ENCODE measurements around the gene DUSP6.

Gene DUSP6

DNA sequence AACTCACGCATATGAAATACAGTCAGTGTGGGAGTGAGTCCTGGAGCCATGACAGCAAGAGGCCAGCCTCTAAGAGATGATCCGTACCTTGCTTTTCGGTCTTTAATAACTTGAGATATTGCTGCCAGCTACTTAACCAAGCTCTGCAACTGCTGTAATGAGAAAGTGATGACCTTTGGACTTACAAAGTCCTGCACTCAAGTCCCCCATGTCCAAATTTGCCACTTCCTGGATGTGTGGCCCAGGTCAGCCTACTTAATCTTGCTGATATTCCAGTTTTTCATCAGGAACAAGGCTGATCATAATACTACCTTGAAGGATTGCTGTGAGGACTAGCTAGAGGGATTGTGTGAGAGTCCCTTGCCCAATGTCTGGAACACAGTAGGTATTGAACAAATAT lies 33.8 kb upstream of the DUSP6 start:
- H3K4me1 ChIP-seq (ENCODE audit: control insufficient read depth, insufficient read depth, low read length) = peaks cover 3% of the 10 kb centered on the region; the same call in 1 of the 2 replicates
- no CpG with 5 or more reads among the region's 3 CpGs for WGBS (ENCODE audit: insufficient coverage, insufficient read length)
- H3K27me3 ChIP-seq (ENCODE audit: control insufficient read depth, insufficient read depth, low read length) = no peaks in the 10 kb centered on the region
- H3K4me3 ChIP-seq (ENCODE audit: low read length) = no peak overlapping the region
- no peak overlapping the region for H3K27ac ChIP-seq (ENCODE audit: low read length)
- no peaks in the 10 kb centered on the region; the same call in 1 of the 2 replicates for H3K9me3 ChIP-seq (ENCODE audit: control insufficient read depth, insufficient read depth, low read length)
- no peaks in the 10 kb centered on the region for H3K36me3 ChIP-seq (ENCODE audit: control insufficient read depth, insufficient read depth, low read length)
- no peak for DNase-seq (ENCODE audit: low read depth, low spot score)

DNA sequence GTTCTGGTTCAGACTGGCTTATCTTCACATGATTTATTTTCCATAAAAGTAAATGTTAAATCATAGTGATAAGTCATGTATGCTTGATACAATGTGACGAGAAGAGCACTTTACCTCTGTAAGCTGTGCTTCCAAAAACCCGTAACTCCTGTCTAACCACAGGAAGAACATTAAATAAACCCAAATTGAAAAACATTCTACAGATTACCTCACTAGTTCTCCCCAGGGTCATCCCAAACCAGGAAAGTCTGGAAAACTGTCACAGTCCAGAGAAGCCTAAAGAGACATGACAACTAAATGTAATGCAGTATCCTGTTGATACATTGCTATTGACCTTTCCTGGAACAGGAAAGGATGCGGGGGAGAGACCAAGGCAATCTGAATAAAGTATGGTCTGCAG lies 32.5 kb upstream of the DUSP6 start:
- Histone ChIP-seq H3K4me1 (ENCODE audit: control insufficient read depth, insufficient read depth, low read length) (peaks cover 3% of the 10 kb centered on the region; the same call in 1 of the 2 replicates), H3K4me3 (ENCODE audit: low read length) (no peak overlapping the region), H3K9me3 (ENCODE audit: control insufficient read depth, insufficient read depth, low read length) (no peaks in the 10 kb centered on the region; the same call in 1 of the 2 replicates), H3K27ac (ENCODE audit: low read length) (no peak overlapping the region), H3K36me3 (ENCODE audit: control insufficient read depth, insufficient read depth, low read length) (no peaks in the 10 kb centered on the region), H3K27me3 (ENCODE audit: control insufficient read depth, insufficient read depth, low read length) (no peaks in the 10 kb centered on the region)
- WGBS (ENCODE audit: insufficient coverage, insufficient read length) = no CpG with 5 or more reads among the region's 3 CpGs
- DNase-seq (ENCODE audit: low read depth, low spot score) = no peak

DNA sequence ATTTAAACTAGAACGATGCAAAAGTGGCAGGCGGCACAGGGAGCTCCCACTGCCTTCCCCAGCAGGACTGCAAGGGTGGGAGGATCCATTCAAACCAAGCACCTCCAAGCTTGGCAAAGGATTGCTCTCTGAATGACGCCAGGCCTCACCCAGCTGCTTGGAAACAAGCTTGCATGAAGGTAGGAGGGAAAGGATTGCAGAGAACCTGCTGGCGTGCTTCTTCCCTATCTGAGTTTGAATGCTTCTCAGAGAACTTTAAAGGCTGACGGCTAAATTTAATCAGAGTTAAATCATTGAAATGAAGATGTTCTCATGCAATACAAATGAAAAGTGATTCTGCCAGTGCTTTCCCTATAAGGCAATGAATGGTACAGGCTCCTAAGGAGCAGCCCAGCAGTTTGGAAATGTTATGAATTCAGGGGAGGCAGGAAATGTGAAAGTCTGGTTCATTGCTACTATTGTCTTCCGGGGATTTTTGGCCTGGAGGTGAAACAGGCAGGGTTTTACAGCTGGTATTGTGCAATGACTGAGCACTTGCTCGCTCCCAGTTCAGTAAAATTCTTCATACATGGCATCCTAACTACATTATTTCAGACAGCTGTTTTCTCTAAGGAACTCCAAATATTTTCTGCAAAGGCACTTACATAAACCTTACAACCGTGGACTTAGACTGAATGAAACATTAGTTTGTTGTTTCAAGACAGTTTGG lies 31.9 kb upstream of the DUSP6 start:
- no peaks in the 10 kb centered on the region; the same call in 1 of the 2 replicates for H3K9me3 ChIP-seq (ENCODE audit: control insufficient read depth, insufficient read depth, low read length)
- H3K4me3 ChIP-seq (ENCODE audit: low read length) = no peak overlapping the region
- no peaks in the 10 kb centered on the region for H3K27me3 ChIP-seq (ENCODE audit: control insufficient read depth, insufficient read depth, low read length)
- no peak overlapping the region for H3K27ac ChIP-seq (ENCODE audit: low read length)
- no peaks in the 10 kb centered on the region for H3K36me3 ChIP-seq (ENCODE audit: control insufficient read depth, insufficient read depth, low read length)
- WGBS (ENCODE audit: insufficient coverage, insufficient read length) = no CpG with 5 or more reads among the region's 8 CpGs
- no peak for DNase-seq (ENCODE audit: low read depth, low spot score)
- H3K4me1 ChIP-seq (ENCODE audit: control insufficient read depth, insufficient read depth, low read length) = peaks cover 3% of the 10 kb centered on the region; the same call in 1 of the 2 replicates

DNA sequence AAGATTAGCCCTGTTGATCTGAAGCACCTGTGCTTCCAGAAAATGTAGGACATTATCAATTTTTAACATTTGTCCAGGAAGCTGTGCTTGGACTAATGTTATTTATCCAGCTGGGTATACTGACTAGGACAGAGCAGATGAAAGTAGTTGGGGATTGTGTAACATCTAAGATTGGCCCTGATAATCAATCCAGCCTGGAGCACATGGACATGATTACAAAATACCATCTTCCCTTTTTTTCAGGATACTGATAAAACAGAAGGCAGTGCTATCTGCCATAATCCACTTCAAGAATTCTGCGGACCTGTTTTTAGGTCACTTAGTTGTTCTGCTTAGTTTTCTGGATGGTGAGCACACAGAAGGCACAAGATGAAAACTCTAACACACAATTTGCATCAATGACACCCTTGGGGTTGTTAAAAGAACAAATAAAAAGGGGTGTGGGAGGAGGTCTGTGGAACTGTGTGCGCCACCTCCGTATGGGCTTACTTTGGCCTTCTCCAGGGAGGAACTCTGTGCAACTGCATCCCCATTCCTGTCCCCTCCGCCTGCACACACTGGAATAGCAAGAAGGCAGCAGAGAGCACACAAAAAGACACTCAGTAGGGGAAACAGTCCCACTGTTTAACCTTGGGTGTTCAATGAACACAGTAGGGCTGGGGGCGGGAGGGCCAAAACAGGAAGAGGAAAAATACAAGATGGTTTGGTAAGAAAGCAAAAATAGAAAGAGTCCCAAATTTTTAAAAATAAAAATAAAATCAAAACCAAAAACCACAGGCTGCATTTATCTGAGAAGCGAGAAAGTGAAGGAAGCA lies 31.1 kb upstream of the DUSP6 start:
- Histone ChIP-seq H3K27me3 (ENCODE audit: control insufficient read depth, insufficient read depth, low read length) (no peaks in the 10 kb centered on the region), H3K27ac (ENCODE audit: low read length) (no peak overlapping the region), H3K36me3 (ENCODE audit: control insufficient read depth, insufficient read depth, low read length) (no peaks in the 10 kb centered on the region), H3K4me1 (ENCODE audit: control insufficient read depth, insufficient read depth, low read length) (peaks cover 3% of the 10 kb centered on the region; the same call in 1 of the 2 replicates), H3K9me3 (ENCODE audit: control insufficient read depth, insufficient read depth, low read length) (no peaks in the 10 kb centered on the region; the same call in 1 of the 2 replicates), H3K4me3 (ENCODE audit: low read length) (no peak overlapping the region)
- WGBS (ENCODE audit: insufficient coverage, insufficient read length) = no CpG with 5 or more reads among the region's 6 CpGs
- no peak for DNase-seq (ENCODE audit: low read depth, low spot score)

DNA sequence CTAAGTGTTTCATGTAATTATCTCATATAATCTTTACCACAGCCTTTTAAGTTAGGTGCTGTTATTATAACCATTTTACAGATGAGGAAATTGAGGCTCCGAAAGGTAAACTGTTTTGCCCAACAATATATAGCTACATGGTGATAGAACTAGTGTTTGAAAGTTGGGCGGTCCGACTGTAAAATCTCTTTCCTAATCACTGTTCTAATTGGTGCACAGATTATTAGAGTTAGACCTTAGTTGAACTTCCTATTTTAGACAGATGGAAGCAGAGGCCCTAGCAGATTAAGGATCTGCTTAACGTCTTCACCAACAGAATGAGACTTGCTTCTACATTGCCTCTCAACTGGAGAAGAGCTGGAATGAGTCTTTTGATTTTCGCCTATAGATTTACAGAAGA lies 30.0 kb upstream of the DUSP6 start:
- H3K4me1 ChIP-seq (ENCODE audit: control insufficient read depth, insufficient read depth, low read length) = peaks cover 3% of the 10 kb centered on the region; the same call in 1 of the 2 replicates
- no peak for DNase-seq (ENCODE audit: low read depth, low spot score)

DNA sequence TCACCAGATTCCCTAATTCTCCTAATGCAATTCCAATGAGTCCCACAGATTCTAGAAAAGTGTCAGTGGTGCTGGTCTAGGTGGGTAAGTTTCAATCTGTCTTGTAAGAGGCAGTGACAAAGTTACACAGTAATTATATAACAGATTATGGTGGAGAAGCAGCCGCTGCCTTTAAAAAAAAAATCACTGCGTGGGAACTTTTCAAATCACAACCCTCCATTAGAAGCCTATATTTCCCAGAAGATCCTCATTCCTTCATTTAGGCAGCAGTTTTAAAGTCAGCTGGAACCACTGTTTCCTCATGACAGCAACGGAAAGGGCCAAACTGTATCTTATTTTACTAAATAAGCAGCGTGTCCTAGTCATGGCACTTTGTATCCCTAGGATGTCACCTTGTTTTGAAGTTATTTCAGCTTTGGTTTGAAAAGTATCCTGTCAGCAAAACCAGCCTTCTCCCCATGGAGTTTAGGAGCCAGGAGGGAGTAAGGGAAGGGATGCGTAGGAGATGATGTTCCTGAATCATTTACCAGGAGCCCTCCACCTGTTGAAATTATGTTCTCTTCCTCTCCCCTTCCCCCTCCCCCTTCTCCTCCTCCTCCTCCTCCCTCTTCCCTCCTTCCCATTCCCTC lies 27.7 kb upstream of the DUSP6 start:
- WGBS (ENCODE audit: insufficient coverage, insufficient read length) = no CpG with 5 or more reads among the region's 5 CpGs
- 0 out of 2 replicates have a peak, but pooled peaks cover 1% of the 10 kb centered on the region for H3K4me1 ChIP-seq (ENCODE audit: control insufficient read depth, insufficient read depth, low read length)
- no peak for DNase-seq (ENCODE audit: low read depth, low spot score)
- H3K9me3 ChIP-seq (ENCODE audit: control insufficient read depth, insufficient read depth, low read length) = no peaks in the 10 kb centered on the region; the same call in 1 of the 2 replicates
- no peak overlapping the region for H3K27ac ChIP-seq (ENCODE audit: low read length)
- no peaks in the 10 kb centered on the region for H3K27me3 ChIP-seq (ENCODE audit: control insufficient read depth, insufficient read depth, low read length)
- H3K36me3 ChIP-seq (ENCODE audit: control insufficient read depth, insufficient read depth, low read length) = no peaks in the 10 kb centered on the region
- no peak overlapping the region for H3K4me3 ChIP-seq (ENCODE audit: low read length)

More for the DNA sequence above, 30.0 kb upstream of the DUSP6 start:
- H3K27me3 ChIP-seq (ENCODE audit: control insufficient read depth, insufficient read depth, low read length) = no peaks in the 10 kb centered on the region
- H3K4me3 ChIP-seq (ENCODE audit: low read length) = no peak overlapping the region
- H3K9me3 ChIP-seq (ENCODE audit: control insufficient read depth, insufficient read depth, low read length) = no peaks in the 10 kb centered on the region; the same call in 1 of the 2 replicates
- no peak overlapping the region for H3K27ac ChIP-seq (ENCODE audit: low read length)
- no CpG with 5 or more reads among the region's 5 CpGs for WGBS (ENCODE audit: insufficient coverage, insufficient read length)
- H3K36me3 ChIP-seq (ENCODE audit: control insufficient read depth, insufficient read depth, low read length) = no peaks in the 10 kb centered on the region

DNA sequence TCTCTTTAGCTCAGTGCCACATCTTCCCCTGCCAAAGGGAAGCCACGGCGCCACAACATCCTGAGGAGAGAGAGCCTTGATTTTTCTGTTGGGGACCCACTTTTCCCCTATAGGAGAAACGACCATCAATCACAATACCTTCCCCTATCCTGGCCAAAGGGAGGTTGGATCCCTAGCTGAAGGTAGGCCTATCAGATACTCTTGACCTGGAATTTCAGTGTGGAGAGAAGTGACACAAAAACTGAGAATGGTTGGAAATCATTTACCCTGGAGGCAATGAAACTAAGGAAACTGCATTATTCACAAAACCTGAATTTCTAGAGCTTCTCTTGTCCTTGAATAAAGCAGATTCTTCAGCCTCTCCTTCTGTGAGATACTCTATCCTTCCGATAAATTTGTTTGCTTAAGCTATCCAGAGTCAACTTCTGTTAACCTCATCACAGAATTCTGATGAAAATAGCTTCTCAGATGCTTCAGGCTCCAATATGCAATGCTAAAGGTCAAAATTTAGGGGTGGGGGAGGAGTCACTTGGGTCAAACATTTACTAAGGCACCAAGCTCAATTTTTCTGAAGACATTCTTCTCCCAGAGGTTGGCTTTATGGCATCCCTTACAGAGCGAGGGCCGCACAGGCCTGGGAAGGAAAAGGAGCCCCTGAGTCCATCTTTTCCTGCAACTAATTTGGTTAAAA lies 27.0 kb upstream of the DUSP6 start:
- Histone ChIP-seq H3K9me3 (ENCODE audit: control insufficient read depth, insufficient read depth, low read length) (no peaks in the 10 kb centered on the region), H3K4me3 (ENCODE audit: low read length) (no peak overlapping the region), H3K4me1 (ENCODE audit: control insufficient read depth, insufficient read depth, low read length) (0 out of 2 replicates have a peak, but pooled peaks cover 1% of the 10 kb centered on the region), H3K27ac (ENCODE audit: low read length) (no peak overlapping the region), H3K36me3 (ENCODE audit: control insufficient read depth, insufficient read depth, low read length) (no peaks in the 10 kb centered on the region), H3K27me3 (ENCODE audit: control insufficient read depth, insufficient read depth, low read length) (no peaks in the 10 kb centered on the region)
- DNase-seq (ENCODE audit: low read depth, low spot score) = no peak
- no CpG with 5 or more reads among the region's 6 CpGs for WGBS (ENCODE audit: insufficient coverage, insufficient read length)

DNA sequence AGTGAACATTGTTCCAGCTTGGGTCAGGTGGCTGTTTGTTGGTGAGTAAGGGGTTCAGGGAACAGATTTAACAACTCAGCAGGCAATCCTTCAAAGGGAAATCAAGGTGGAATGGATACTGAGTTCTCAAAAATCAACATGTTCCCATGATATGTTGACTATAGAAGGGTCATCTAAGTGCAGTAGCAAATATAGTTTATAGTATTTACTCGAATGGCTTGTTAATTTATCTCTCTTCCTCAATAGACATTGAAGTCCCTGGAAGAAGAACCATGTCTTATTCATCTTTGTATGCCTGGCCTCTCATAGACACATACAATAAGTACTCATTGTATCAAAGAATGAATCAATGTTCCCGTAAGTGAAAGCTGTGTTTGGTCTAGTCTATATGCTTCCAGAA lies 24.5 kb upstream of the DUSP6 start:
- H3K36me3 ChIP-seq (ENCODE audit: control insufficient read depth, insufficient read depth, low read length) = no peaks in the 10 kb centered on the region
- H3K27me3 ChIP-seq (ENCODE audit: control insufficient read depth, insufficient read depth, low read length) = no peaks in the 10 kb centered on the region
- no CpG with 5 or more reads among the region's 2 CpGs for WGBS (ENCODE audit: insufficient coverage, insufficient read length)
- no peak for DNase-seq (ENCODE audit: low read depth, low spot score)
- H3K4me1 ChIP-seq (ENCODE audit: control insufficient read depth, insufficient read depth, low read length) = 0 out of 2 replicates have a peak, but pooled peaks cover 1% of the 10 kb centered on the region
- H3K9me3 ChIP-seq (ENCODE audit: control insufficient read depth, insufficient read depth, low read length) = no peaks in the 10 kb centered on the region
- no peak overlapping the region for H3K27ac ChIP-seq (ENCODE audit: low read length)
- H3K4me3 ChIP-seq (ENCODE audit: low read length) = no peak overlapping the region

DNA sequence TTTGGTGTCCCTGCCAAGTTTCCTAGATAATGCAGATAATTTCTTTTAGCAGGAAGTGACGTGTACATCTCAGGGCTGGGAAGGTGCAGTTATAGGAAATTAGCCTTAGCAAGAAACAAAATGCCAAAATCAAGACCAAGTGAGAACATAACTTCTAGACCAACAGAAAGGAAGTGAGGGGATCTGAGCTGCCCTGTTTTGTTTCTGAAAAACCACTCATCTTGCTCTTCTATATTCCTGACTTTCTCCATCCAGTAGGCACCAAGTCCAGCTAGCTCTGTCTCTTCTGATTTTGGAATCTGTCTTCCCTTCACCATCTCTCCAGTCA lies 23.9 kb upstream of the DUSP6 start:
- Histone ChIP-seq H3K4me3 (ENCODE audit: low read length) (no peak overlapping the region), H3K9me3 (ENCODE audit: control insufficient read depth, insufficient read depth, low read length) (no peaks in the 10 kb centered on the region), H3K27me3 (ENCODE audit: control insufficient read depth, insufficient read depth, low read length) (no peaks in the 10 kb centered on the region), H3K4me1 (ENCODE audit: control insufficient read depth, insufficient read depth, low read length) (0 out of 2 replicates have a peak, but pooled peaks cover 1% of the 10 kb centered on the region), H3K27ac (ENCODE audit: low read length) (no peak overlapping the region), H3K36me3 (ENCODE audit: control insufficient read depth, insufficient read depth, low read length) (no peaks in the 10 kb centered on the region)
- no peak for DNase-seq (ENCODE audit: low read depth, low spot score)
- no CpG with 5 or more reads among the region's 1 CpG for whole genome bisulfite sequencing (ENCODE audit: insufficient coverage, insufficient read length)

All from iPS DF 6.9 (cell line).